ENCODE results near the gene TMEM120B. TPM values are rescaled to one million over a fixed set of nuclear protein-coding genes. Genes with fewer than 3 reads are reported as not detected.

Gene TMEM120B
- total and polyA plus RNA-seq, 2 of the 13 experiments (the other 11 are each of a cell fraction or from before 2014, with no cell fraction given): 7.1 to 12.9 TPM

DNA sequence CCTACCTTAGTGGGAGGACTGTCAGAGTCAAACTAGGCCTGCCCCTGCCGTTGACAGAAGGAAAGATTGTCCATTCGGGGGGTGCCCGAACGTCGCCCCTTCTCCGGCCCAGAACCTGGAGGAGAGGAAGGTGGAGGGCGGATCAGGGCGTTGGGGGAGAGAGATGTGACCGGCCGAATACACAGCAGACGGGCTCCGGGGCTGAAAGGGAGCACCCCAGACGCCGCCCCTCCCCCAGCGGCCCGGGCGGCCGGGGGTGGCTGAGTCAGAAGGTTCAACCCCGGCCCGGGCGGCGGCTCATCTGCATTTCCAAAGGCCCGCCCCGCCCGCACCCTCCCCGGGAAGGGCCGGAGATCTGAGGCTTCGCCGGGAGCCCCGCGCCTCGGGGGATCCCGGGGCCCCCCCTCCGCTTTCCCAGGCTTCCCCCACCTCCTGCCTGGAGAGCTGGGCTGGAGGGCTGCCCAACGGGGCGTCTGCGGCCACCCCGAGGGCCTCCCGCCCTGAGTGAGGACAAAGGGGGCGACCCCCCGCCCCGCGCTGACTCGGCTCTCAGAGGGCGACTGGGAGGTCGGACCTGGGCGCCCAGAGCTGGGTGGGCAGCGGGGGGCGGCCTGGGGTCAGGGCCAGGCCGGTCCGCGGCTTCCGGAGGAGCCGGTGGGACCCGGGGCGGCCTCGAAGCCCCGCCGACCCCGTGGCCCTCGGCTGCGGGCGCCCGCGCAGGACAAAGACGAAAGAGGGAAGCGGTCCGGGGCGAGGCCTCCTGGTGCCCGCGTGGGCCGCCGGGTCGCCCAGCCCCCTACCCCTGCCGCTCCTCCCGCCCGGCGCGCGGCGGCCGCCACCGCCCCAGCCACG is 87.5 kb downstream of the TMEM120B start (continued):
- TF ChIP-seq GABPB1 (CRISPR knock-in tag; IDR thresholded peaks at IDR 0.05): peak; percentile 71
- no peak for TF ChIP-seq ZNF557 (CRISPR knock-in tag; IDR thresholded peaks at IDR 0.05)
- TF ChIP-seq ZNF776 (CRISPR knock-in tag; IDR thresholded peaks at IDR 0.05): no peak
- TF ChIP-seq ZNF713 (CRISPR knock-in tag; IDR thresholded peaks at IDR 0.05): no peak
- TF ChIP-seq ZNF10 (CRISPR knock-in tag; IDR thresholded peaks at IDR 0.05; ENCODE audit: borderline replicate concordance, low read depth): no peak
- no peak for TF ChIP-seq ZNF124 (CRISPR knock-in tag; IDR thresholded peaks at IDR 0.05)
- TF ChIP-seq, protein P1, sequence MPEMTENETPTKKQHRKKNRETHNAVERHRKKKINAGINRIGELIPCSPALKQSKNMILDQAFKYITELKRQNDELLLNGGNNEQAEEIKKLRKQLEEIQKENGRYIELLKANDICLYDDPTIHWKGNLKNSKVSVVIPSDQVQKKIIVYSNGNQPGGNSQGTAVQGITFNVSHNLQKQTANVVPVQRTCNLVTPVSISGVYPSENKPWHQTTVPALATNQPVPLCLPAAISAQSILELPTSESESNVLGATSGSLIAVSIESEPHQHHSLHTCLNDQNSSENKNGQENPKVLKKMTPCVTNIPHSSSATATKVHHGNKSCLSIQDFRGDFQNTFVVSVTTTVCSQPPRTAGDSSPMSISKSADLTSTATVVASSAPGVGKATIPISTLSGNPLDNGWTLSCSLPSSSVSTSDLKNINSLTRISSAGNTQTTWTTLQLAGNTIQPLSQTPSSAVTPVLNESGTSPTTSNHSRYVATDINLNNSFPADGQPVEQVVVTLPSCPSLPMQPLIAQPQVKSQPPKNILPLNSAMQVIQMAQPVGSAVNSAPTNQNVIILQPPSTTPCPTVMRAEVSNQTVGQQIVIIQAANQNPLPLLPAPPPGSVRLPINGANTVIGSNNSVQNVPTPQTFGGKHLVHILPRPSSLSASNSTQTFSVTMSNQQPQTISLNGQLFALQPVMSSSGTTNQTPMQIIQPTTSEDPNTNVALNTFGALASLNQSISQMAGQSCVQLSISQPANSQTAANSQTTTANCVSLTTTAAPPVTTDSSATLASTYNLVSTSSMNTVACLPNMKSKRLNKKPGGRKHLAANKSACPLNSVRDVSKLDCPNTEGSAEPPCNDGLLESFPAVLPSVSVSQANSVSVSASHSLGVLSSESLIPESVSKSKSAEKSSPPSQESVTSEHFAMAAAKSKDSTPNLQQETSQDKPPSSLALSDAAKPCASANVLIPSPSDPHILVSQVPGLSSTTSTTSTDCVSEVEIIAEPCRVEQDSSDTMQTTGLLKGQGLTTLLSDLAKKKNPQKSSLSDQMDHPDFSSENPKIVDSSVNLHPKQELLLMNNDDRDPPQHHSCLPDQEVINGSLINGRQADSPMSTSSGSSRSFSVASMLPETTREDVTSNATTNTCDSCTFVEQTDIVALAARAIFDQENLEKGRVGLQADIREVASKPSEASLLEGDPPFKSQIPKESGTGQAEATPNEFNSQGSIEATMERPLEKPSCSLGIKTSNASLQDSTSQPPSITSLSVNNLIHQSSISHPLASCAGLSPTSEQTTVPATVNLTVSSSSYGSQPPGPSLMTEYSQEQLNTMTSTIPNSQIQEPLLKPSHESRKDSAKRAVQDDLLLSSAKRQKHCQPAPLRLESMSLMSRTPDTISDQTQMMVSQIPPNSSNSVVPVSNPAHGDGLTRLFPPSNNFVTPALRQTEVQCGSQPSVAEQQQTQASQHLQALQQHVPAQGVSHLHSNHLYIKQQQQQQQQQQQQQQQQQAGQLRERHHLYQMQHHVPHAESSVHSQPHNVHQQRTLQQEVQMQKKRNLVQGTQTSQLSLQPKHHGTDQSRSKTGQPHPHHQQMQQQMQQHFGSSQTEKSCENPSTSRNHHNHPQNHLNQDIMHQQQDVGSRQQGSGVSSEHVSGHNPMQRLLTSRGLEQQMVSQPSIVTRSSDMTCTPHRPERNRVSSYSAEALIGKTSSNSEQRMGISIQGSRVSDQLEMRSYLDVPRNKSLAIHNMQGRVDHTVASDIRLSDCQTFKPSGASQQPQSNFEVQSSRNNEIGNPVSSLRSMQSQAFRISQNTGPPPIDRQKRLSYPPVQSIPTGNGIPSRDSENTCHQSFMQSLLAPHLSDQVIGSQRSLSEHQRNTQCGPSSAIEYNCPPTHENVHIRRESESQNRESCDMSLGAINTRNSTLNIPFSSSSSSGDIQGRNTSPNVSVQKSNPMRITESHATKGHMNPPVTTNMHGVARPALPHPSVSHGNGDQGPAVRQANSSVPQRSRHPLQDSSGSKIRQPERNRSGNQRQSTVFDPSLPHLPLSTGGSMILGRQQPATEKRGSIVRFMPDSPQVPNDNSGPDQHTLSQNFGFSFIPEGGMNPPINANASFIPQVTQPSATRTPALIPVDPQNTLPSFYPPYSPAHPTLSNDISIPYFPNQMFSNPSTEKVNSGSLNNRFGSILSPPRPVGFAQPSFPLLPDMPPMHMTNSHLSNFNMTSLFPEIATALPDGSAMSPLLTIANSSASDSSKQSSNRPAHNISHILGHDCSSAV (CRISPR knock-in tag; IDR thresholded peaks at IDR 0.05; ENCODE audit: borderline replicate concordance): no peak
- TF ChIP-seq SCMH1 (CRISPR knock-in tag; IDR thresholded peaks at IDR 0.05; ENCODE audit: borderline replicate concordance): no peak
- TF ChIP-seq, protein P2, sequence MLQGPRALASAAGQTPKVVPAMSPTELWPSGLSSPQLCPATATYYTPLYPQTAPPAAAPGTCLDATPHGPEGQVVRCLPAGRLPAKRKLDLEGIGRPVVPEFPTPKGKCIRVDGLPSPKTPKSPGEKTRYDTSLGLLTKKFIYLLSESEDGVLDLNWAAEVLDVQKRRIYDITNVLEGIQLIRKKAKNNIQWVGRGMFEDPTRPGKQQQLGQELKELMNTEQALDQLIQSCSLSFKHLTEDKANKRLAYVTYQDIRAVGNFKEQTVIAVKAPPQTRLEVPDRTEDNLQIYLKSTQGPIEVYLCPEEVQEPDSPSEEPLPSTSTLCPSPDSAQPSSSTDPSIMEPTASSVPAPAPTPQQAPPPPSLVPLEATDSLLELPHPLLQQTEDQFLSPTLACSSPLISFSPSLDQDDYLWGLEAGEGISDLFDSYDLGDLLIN (CRISPR knock-in tag; IDR thresholded peaks at IDR 0.05; ENCODE audit: borderline replicate concordance): no peak
- TF ChIP-seq ZNF33B (CRISPR knock-in tag; IDR thresholded peaks at IDR 0.05): no peak
- no peak for TF ChIP-seq GPN1 (CRISPR knock-in tag; IDR thresholded peaks at IDR 0.05; ENCODE audit: borderline replicate concordance)
- no peak for TF ChIP-seq PRPF4 (IDR thresholded peaks at IDR 0.05; ENCODE audit: low read depth, low read length, poor library complexity, severe bottlenecking)
- TF ChIP-seq ZNF34 (CRISPR knock-in tag; IDR thresholded peaks at IDR 0.05; ENCODE audit: borderline replicate concordance): peak; percentile 55; the same call in 1 of the 2 replicates
- TF ChIP-seq ZNF513 (CRISPR knock-in tag; conservative IDR thresholded peaks at IDR 0.05): no peak
- 0 out of 2 replicates have a peak, but pooled peaks have one; percentile 17 for TF ChIP-seq KDM4B (CRISPR knock-in tag; IDR thresholded peaks at IDR 0.05)
- no peak for TF ChIP-seq SP140L (CRISPR knock-in tag; IDR thresholded peaks at IDR 0.05; ENCODE audit: borderline replicate concordance)
- no peak for TF ChIP-seq CREB3 (CRISPR knock-in tag; IDR thresholded peaks at IDR 0.05)
